Measurements from ENCODE around the gene DGKG.

Gene DGKG

GRCh38 chr3:186167646-186168395 is 194.2 kb downstream of the DGKG start:
- no peak for DNase-seq

- no peak for DNase-seq
These were observed 195.3 kb downstream of the DGKG start for GRCh38 chr3:186166491-186167288.

- DNase-seq: no peak
These were observed 196.0 kb downstream of the DGKG start for GRCh38 chr3:186166036-186166435.

DNA sequence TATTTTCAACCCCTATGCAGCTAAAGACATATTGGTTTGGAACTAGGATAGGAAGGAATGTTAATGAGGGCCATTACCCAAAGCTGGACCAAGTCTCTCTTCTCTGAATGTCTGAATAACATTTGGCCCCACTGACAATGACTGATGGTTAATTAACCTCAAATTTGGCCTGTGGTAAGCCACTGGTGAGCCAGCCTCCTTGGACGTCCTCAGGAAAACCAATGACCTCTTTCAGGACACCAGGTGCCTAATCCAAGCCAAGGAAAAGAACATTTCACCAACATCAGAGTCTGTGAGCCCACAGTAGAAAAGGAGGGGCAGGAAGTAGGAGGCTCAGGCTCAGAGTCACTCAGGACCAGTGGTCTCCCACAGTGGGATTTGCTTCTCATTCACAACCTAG is 196.7 kb downstream of the DGKG start:
- no peak for DNase-seq

DNA sequence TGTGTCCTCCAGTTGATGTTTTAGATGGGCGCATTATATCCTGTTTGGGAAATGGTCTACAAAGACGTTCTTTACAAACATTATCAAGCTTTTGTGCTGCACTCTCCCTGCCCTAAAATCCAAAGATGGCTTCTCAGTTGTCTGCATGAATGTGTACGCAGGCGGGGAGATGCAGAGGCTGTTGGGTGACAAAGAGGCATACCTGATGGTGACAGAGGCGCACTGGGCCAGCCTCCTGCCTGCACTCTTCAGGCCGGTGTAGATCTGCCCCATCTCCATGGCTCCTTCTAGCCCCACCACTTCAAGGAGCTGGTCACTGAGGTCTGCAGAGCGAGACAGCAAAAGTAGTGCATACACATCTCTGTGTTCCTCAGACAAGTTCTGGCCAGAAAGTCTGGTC is 197.3 kb downstream of the DGKG start:
- DNase-seq: no peak

GRCh38 chr3:186162221-186162620 is 199.8 kb downstream of the DGKG start:
- no peak for DNase-seq

GRCh38 chr3:186160691-186161243 is 201.3 kb downstream of the DGKG start:
- no peak for DNase-seq

- no peak for DNase-seq
These were observed 207.4 kb downstream of the DGKG start for GRCh38 chr3:186154641-186155040.

- DNase-seq: no peak
These were observed 209.1 kb downstream of the DGKG start for GRCh38 chr3:186152889-186153292.

- DNase-seq: no peak
These were observed 209.7 kb downstream of the DGKG start for GRCh38 chr3:186152361-186152798.

- no peak for DNase-seq
These were observed 210.7 kb downstream of the DGKG start for GRCh38 chr3:186151077-186151971.

- DNase-seq: no peak
These were observed 211.8 kb downstream of the DGKG start for GRCh38 chr3:186150041-186150830.

GRCh38 chr3:186149319-186149960 is 212.6 kb downstream of the DGKG start:
- no peak for DNase-seq

- DNase-seq: no peak
These were observed 217.8 kb downstream of the DGKG start for GRCh38 chr3:186144257-186144656.

- DNase-seq: no peak
These were observed 218.8 kb downstream of the DGKG start for GRCh38 chr3:186143250-186143649.

- DNase-seq: no peak
These were observed 219.6 kb downstream of the DGKG start for GRCh38 chr3:186142393-186142932.

- no peak for DNase-seq
These were observed 220.2 kb downstream of the DGKG start for GRCh38 chr3:186141790-186142189.

DNA sequence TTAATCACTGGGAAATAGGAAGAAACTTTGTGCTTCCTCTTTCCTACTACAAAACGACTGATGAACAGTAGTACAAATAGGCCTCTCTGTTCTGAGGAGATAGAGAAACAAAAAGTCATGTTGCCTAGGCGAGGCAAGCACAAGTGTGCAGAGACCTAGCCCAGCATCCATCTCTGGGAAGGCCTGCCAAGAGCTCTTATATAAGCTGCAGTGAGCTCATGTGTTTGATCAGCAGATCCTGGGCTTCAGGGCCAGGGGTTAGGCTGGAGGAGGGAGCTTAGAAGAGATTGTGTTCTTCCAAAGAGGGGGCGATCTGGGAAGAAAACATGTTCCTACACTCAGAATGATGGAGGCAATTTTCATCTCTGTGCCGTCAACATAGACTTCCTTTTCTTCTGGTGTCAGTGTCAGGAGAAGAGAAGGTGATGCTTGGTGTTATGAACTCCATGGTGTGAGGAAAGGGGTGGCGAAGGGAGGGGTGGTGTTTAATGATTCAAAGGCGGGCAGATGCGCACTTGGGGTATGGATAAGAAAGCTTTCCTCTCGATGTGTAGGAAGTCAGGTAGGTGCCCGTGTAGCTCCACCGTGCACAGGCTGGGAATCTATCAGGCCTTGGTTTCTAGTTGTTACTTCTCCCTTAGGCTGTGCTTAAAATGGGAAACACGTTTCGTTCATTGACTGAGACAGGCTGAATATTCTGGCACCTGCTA is 223.6 kb downstream of the DGKG start:
- no peak for DNase-seq

DNA sequence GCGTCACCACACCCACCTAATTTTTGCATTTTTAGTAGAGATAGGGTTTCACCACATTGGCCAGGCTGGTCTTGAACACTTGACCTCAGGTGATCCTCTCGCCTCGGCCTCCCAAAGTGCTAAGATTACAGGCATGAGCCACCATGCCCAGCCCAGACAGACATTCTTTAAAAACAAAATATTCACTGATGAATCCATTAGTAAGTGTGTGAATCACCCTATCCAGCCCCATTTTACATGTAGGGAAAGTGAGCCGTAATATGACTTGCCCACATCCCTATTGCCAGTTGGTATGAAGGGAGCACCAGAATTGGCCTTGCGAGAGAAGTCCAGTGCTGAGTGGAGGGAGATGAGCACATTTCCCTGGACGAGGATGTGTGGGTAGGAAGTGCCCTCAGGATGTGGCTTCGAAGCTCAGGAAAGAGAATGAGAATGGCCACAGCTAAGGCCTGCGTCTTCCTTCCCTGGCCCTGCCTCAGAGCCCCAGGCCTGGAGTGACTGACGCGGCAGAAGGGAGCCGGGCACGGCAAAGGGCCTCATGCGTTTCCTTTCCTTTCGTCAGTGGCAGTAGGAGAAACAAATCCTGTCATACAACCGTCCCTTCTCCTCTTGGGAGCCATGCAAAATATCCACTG is 224.9 kb downstream of the DGKG start:
- DNase-seq: no peak

- DNase-seq: no peak
These were observed 228.1 kb downstream of the DGKG start for GRCh38 chr3:186133980-186134379.
